Prostate gland (tissue), 2 donors: ENCODE measurements around the gene MYCT1.

ENCODE experiments used
- POLR2A ChIP-seq: fragments of 450-650 bp; IDR thresholded peaks from one replicate; pipeline ENCODE4 v1.6.1; 2016; ENCODE audit warnings: antibody characterized with exemption, mild to moderate bottlenecking
- POLR2AphosphoS5 ChIP-seq: sonication (generic); formaldehyde crosslinking; IDR thresholded peaks from one replicate; pipeline ENCODE4 v1.6.1; 2017; ENCODE audit warnings: antibody characterized with exemption
- TF ChIP-seq, protein P1 (sequence below), 4 experiments: fragments of 200-600 bp in 2 of 4; fragments of 450-650 bp in 2 of 4; sonication (generic) in 2 of 4; IDR thresholded peaks; 1 replicate in 3 of 4; 2 replicates in 1 of 4; pipeline ENCODE4 v1.5.1; 2016 to 2019; ENCODE audit warnings: antibody characterized with exemption in 4 of 4, mild to moderate bottlenecking in 2 of 4, moderate library complexity in 2 of 4

- TF ChIP-seq, protein P1, sequence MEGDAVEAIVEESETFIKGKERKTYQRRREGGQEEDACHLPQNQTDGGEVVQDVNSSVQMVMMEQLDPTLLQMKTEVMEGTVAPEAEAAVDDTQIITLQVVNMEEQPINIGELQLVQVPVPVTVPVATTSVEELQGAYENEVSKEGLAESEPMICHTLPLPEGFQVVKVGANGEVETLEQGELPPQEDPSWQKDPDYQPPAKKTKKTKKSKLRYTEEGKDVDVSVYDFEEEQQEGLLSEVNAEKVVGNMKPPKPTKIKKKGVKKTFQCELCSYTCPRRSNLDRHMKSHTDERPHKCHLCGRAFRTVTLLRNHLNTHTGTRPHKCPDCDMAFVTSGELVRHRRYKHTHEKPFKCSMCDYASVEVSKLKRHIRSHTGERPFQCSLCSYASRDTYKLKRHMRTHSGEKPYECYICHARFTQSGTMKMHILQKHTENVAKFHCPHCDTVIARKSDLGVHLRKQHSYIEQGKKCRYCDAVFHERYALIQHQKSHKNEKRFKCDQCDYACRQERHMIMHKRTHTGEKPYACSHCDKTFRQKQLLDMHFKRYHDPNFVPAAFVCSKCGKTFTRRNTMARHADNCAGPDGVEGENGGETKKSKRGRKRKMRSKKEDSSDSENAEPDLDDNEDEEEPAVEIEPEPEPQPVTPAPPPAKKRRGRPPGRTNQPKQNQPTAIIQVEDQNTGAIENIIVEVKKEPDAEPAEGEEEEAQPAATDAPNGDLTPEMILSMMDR (IDR thresholded peaks at IDR 0.05), result no peak
- TF ChIP-seq POLR2A (no peak), POLR2AphosphoS5 (no peak)
Observed at GRCh38 chr6:152685819-152686218, 11.9 kb upstream of the MYCT1 start.
